Measurements from ENCODE around the gene JPT1. TPM values are rescaled to one million over a fixed set of nuclear protein-coding genes. Genes with fewer than 3 reads are reported as not detected.
"Not testable (repeated sequence)": the region's sequence is repeated elsewhere in the genome, so short reads cannot be mapped to it uniquely, and the experiment has no call there.

Gene JPT1
- total and polyA plus RNA-seq, 4 donors: 35.1 to 140 (median 97.1) TPM

- no peaks in the 10 kb centered on the region for H3K9me3 ChIP-seq (ENCODE audit: control insufficient read depth in 4 of 4, insufficient read depth in 3 of 4, low read length in 3 of 4)
- no peak overlapping the region for H3K9ac ChIP-seq (ENCODE audit: insufficient read depth in 1 of 2, low read length in 2 of 2)
- no peak for ATAC-seq (ENCODE audit: insufficient read depth, low FRiP score)
- WGBS, 2 donors: 87 to 92% methylated on average over 5 of the region's 5 CpGs
- H3K36me3 ChIP-seq (ENCODE audit: control insufficient read depth in 4 of 4, insufficient read depth in 4 of 4, low read length in 4 of 4): peaks cover 0 to 10% (median 4%) of the 10 kb centered on the region in 4 donors
- TF ChIP-seq CTCF (IDR thresholded peaks at IDR 0.05; ENCODE audit: control extremely low read depth, extremely low read depth): no peak
- H3K4me1 ChIP-seq (ENCODE audit: control insufficient read depth in 5 of 5, insufficient read depth in 5 of 5, low read length in 5 of 5): no peaks in the 10 kb centered on the region
- no peak for DNase-seq
- H3K4me3 ChIP-seq: no peak overlapping the region
- no peak overlapping the region for H3K27ac ChIP-seq (ENCODE audit: low read depth in 1 of 2, low read length in 1 of 2)
- H3K27me3 ChIP-seq (ENCODE audit: control insufficient read depth in 3 of 3, insufficient read depth in 3 of 3, low read length in 2 of 3): no peaks in the 10 kb centered on the region
Measured at GRCh38 chr17:75160211-75160610, 5.9 kb upstream of the JPT1 start.

GRCh38 chr17:75159196-75160031 lies 5.1 kb upstream of the JPT1 start:
- Histone ChIP-seq H3K27me3 (ENCODE audit: control insufficient read depth in 3 of 3, insufficient read depth in 3 of 3, low read length in 2 of 3) (no peaks in the 10 kb centered on the region), H3K27ac (ENCODE audit: low read depth in 1 of 2, low read length in 1 of 2) (no peak overlapping the region), H3K36me3 (ENCODE audit: control insufficient read depth in 4 of 4, insufficient read depth in 4 of 4, low read length in 4 of 4) (peaks cover 0 to 7% (median 3%) of the 10 kb centered on the region in 4 donors), H3K4me1 (ENCODE audit: control insufficient read depth in 5 of 5, insufficient read depth in 5 of 5, low read length in 5 of 5) (peaks cover 0 to 4% (median 0%) of the 10 kb centered on the region in 5 donors), H3K9ac (ENCODE audit: insufficient read depth in 1 of 2, low read length in 2 of 2) (no peak overlapping the region), H3K4me3 (no peak overlapping the region), H3K9me3 (ENCODE audit: control insufficient read depth in 4 of 4, insufficient read depth in 3 of 4, low read length in 3 of 4) (no peaks in the 10 kb centered on the region)
- 88 to 94% methylated on average over 4 of the region's 4 CpGs for WGBS, 2 donors
- no peak for ATAC-seq (ENCODE audit: insufficient read depth, low FRiP score)
- no peak for DNase-seq
- no peak for TF ChIP-seq CTCF (IDR thresholded peaks at IDR 0.05; ENCODE audit: control extremely low read depth, extremely low read depth)

- H3K9ac ChIP-seq (ENCODE audit: insufficient read depth in 1 of 2, low read length in 2 of 2): not testable (repeated sequence)
Measured at GRCh38 chr17:75158480-75158879, 4.2 kb upstream of the JPT1 start.

GRCh38 chr17:75155191-75155601 lies 884 bp upstream of the JPT1 start:
- H3K9me3 ChIP-seq (ENCODE audit: control insufficient read depth in 4 of 4, insufficient read depth in 3 of 4, low read length in 3 of 4): no peaks in the 10 kb centered on the region
- peaks cover 0 to 2% (median under 1%) of the 10 kb centered on the region in 4 donors for H3K36me3 ChIP-seq (ENCODE audit: control insufficient read depth in 4 of 4, insufficient read depth in 4 of 4, low read length in 4 of 4)
- no peaks in the 10 kb centered on the region for H3K27me3 ChIP-seq (ENCODE audit: control insufficient read depth in 3 of 3, insufficient read depth in 3 of 3, low read length in 2 of 3)
- DNase-seq: no peak
- H3K4me1 ChIP-seq (ENCODE audit: control insufficient read depth in 5 of 5, insufficient read depth in 5 of 5, low read length in 5 of 5): peaks cover 0 to 20% (median 3%) of the 10 kb centered on the region in 5 donors
- H3K4me3 ChIP-seq: no peak overlapping the region
- no peak for ATAC-seq (ENCODE audit: insufficient read depth, low FRiP score)
- TF ChIP-seq CTCF (IDR thresholded peaks at IDR 0.05; ENCODE audit: control extremely low read depth, extremely low read depth): no peak
- no peak overlapping the region for H3K27ac ChIP-seq (ENCODE audit: low read depth in 1 of 2, low read length in 1 of 2)
- WGBS, 2 donors: 93 to 94% methylated on average over 3 of the region's 3 CpGs
- H3K9ac ChIP-seq (ENCODE audit: insufficient read depth in 1 of 2, low read length in 2 of 2): no peak overlapping the region

More at GRCh38 chr17:75158480-75158879, 4.2 kb upstream of the JPT1 start:
- not testable (repeated sequence) for H3K9me3 ChIP-seq (ENCODE audit: control insufficient read depth in 4 of 4, insufficient read depth in 3 of 4, low read length in 3 of 4); DNase-seq; ATAC-seq (ENCODE audit: insufficient read depth, low FRiP score); H3K27me3 ChIP-seq (ENCODE audit: control insufficient read depth in 3 of 3, insufficient read depth in 3 of 3, low read length in 2 of 3); H3K27ac ChIP-seq (ENCODE audit: low read depth in 1 of 2, low read length in 1 of 2); H3K4me1 ChIP-seq (ENCODE audit: control insufficient read depth in 5 of 5, insufficient read depth in 5 of 5, low read length in 5 of 5); H3K36me3 ChIP-seq (ENCODE audit: control insufficient read depth in 4 of 4, insufficient read depth in 4 of 4, low read length in 4 of 4); H3K4me3 ChIP-seq
- WGBS, 2 donors: 96% methylated on average over 8 of the region's 8 CpGs

Data from lung (tissue), 12 donors.